Left lung (tissue), 10 donors: ENCODE measurements around the gene PPFIA2. TPM values are rescaled to one million over a fixed set of nuclear protein-coding genes. Genes with fewer than 3 reads are reported as not detected.

Experiments used
- ATAC-seq: fragments of 200-7000 bp; cut with Tn5 transposase; one replicate; pipeline ENCODE4 v1.9.1; 2020; ENCODE audit warnings: moderate library complexity
- DNase-seq, 4 donors: peaks; one replicate each; pipeline ENCODE4 v3.0.0-alpha.2; 2013 to 2020
- H3K27ac ChIP-seq, 2 donors: fragments of 200-600 bp; sonication (generic) in 1 of 2; one replicate each; pipeline versions ENCODE4 v1.5.0 to v1.8.0; 2020 to 2021
- H3K27me3 ChIP-seq, 2 donors: fragments of 200-600 bp; sonication (generic) in 1 of 2; one replicate each; pipeline versions ENCODE4 v1.5.0 to v1.8.0; 2020 to 2021
- H3K36me3 ChIP-seq, 2 donors: fragments of 200-600 bp; sonication (generic) in 1 of 2; one replicate each; pipeline versions ENCODE4 v1.5.0 to v1.8.0; 2020 to 2021
- H3K4me1 ChIP-seq, 2 donors: fragments of 200-600 bp; one replicate each; pipeline ENCODE4 v1.8.0; 2021
- H3K4me3 ChIP-seq, 2 donors: fragments of 200-600 bp; sonication (generic) in 1 of 2; one replicate each; pipeline versions ENCODE4 v1.5.0 to v1.8.0; 2020 to 2021; ENCODE audit warnings: mild to moderate bottlenecking in 1 of 2
- H3K9me3 ChIP-seq, 2 donors: fragments of 200-600 bp; sonication (generic) in 1 of 2; one replicate each; pipeline versions ENCODE4 v1.5.0 to v1.8.0; 2020 to 2021
- CTCF ChIP-seq, 2 donors: fragments of 200-600 bp; sonication (generic) in 1 of 2; IDR thresholded peaks; one replicate each; pipeline versions ENCODE4 v1.5.0 to v1.8.0; 2021; ENCODE audit warnings: antibody characterized with exemption in 2 of 2
- intact Hi-C, 2 donors: fragments of 100-400 bp; cut with DNase I; formaldehyde crosslinking; loops; one replicate each; pipeline versions ENCODE4 v1.11.2 to v1.14.2; 2022
- polyA plus RNA-seq, 6 donors: library from polyadenylated mRNA; unstranded; fragments of 120-200 nt; gene quantifications; one replicate each; pipeline ENCODE4 v1.2.1, GENCODE V29; 2013; ENCODE audit not compliant: insufficient read length in 6 of 6
- total RNA-seq, 2 donors: library from RNA; stranded (reverse); fragmentation: NEBNext Ultra II Directional; extraction: Animal tissue kit (Norgen Biotek cat#: 25700); gene quantifications; one replicate each; pipeline ENCODE4 v1.2.1, GENCODE V29; 2021
- donor health status: DM: no; HTN: yes; CAD: no.
- donor health status: DM: no; HTN: no; CAD: no.

Gene PPFIA2
- total and polyA plus RNA-seq, 8 donors, result 1.1 to 3.5 (median 1.9) TPM

DNA sequence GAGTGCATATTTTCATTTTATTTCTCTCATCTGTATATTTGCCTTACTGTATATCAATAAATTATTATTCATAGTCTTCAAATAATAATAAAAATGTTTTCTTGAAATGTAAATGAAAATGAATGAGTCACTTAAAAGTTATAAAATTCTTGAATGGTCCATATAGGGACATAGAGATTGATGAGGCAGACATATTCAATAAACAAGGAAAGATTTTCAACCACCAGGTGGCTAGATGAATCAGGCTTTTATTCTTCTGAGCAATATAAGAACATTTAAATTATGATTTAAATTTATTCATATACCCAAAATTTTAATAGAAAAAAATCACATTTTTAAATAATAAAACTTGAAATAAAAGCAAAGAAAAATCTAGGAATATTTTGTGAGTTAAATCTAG lies 431.7 kb downstream of the PPFIA2 start:
- Histone ChIP-seq H3K9me3 (no peaks in the 10 kb centered on the region), H3K4me1 (no peaks in the 10 kb centered on the region), H3K27me3 (no peaks in the 10 kb centered on the region), H3K36me3 (no peaks in the 10 kb centered on the region), H3K27ac (no peak overlapping the region), H3K4me3 (no peak overlapping the region)
- no peak for TF ChIP-seq CTCF (IDR thresholded peaks at IDR 0.05)
- intact Hi-C loops, result no loop called here
- no peak for DNase-seq
- no peak for ATAC-seq

- no peak for TF ChIP-seq CTCF (IDR thresholded peaks at IDR 0.05)
- H3K36me3 ChIP-seq, result no peaks in the 10 kb centered on the region
- no peak overlapping the region for H3K27ac ChIP-seq
- ATAC-seq, result no peak
- intact Hi-C loops, result no loop called here
- DNase-seq, result no peak
- H3K27me3 ChIP-seq, result no peaks in the 10 kb centered on the region
- H3K9me3 ChIP-seq, result no peaks in the 10 kb centered on the region
- H3K4me1 ChIP-seq, result no peaks in the 10 kb centered on the region
- H3K4me3 ChIP-seq, result no peak overlapping the region
Observed at GRCh38 chr12:81325086-81325485, 434.1 kb downstream of the PPFIA2 start.

GRCh38 chr12:81314903-81315531 lies 444.1 kb downstream of the PPFIA2 start:
- no peak for TF ChIP-seq CTCF (IDR thresholded peaks at IDR 0.05)
- intact Hi-C loops, result no loop called here
- Histone ChIP-seq H3K9me3 (no peaks in the 10 kb centered on the region), H3K4me1 (no peaks in the 10 kb centered on the region), H3K4me3 (no peak overlapping the region), H3K36me3 (no peaks in the 10 kb centered on the region), H3K27ac (no peak overlapping the region), H3K27me3 (no peaks in the 10 kb centered on the region)
- no peak for DNase-seq
- no peak for ATAC-seq

- Histone ChIP-seq H3K9me3 (no peaks in the 10 kb centered on the region), H3K27me3 (no peaks in the 10 kb centered on the region), H3K36me3 (no peaks in the 10 kb centered on the region), H3K4me1 (no peaks in the 10 kb centered on the region), H3K4me3 (no peak overlapping the region), H3K27ac (no peak overlapping the region)
- TF ChIP-seq CTCF (IDR thresholded peaks at IDR 0.05), result no peak
- intact Hi-C loops, result no loop called here
- no peak for ATAC-seq
- no peak for DNase-seq
Observed at GRCh38 chr12:81303935-81304334, 455.2 kb downstream of the PPFIA2 start.

DNA sequence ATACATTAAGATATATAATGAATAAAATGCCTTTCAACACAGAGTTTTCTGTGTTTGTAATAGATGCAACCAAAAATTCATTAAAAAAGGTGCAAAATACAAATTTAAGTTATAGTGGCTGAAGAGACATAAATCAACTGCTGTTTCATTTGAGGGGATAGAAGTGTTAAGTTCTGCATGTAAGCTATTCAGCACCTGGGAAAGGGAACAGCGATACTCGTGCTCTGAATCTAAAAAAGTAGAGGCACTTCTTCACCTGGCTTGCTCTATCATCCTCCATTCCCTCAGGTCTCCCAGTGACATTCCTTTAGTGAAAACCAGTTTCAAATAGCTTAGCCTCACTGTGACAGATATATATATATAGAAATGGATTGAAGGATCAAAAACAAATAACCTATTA lies 458.7 kb downstream of the PPFIA2 start:
- no peaks in the 10 kb centered on the region for H3K9me3 ChIP-seq

More for the DNA sequence above, 458.7 kb downstream of the PPFIA2 start:
- ATAC-seq (no peak), DNase-seq (no peak)
- H3K36me3 ChIP-seq, result no peaks in the 10 kb centered on the region
- no peaks in the 10 kb centered on the region for H3K27me3 ChIP-seq
- no peak for TF ChIP-seq CTCF (IDR thresholded peaks at IDR 0.05)
- H3K27ac ChIP-seq, result no peak overlapping the region
- no peaks in the 10 kb centered on the region for H3K4me1 ChIP-seq
- H3K4me3 ChIP-seq, result no peak overlapping the region
- intact Hi-C loops, result no loop called here
